HG03575 (cell line): ENCODE data around the gene ALCAM.

Source experiments
- ATAC-seq: cut with Tn5 transposase; IDR thresholded peaks from one replicate; pipeline ENCODE4 v1.9.1; 2021; ENCODE audit not compliant: unreplicated experiment, insufficient number of reproducible peaks, low FRiP score; ENCODE audit errors: extremely low read depth

Gene ALCAM

GRCh38 chr3:105512061-105512460 is 145.4 kb downstream of the ALCAM start:
- no peak for ATAC-seq

- ATAC-seq, result no peak
Measured at GRCh38 chr3:105513042-105513441, 146.3 kb downstream of the ALCAM start.

GRCh38 chr3:105513886-105514285 is 147.2 kb downstream of the ALCAM start:
- ATAC-seq, result no peak

- no peak for ATAC-seq
Measured at GRCh38 chr3:105515372-105515771, 148.7 kb downstream of the ALCAM start.

- ATAC-seq, result no peak
Measured at GRCh38 chr3:105516972-105517371, 150.3 kb downstream of the ALCAM start.

- ATAC-seq, result no peak
Measured at GRCh38 chr3:105518203-105518602, 151.5 kb downstream of the ALCAM start.

GRCh38 chr3:105518806-105519418 is 152.2 kb downstream of the ALCAM start:
- ATAC-seq, result peak; percentile 92

- no peak for ATAC-seq
Measured at GRCh38 chr3:105521770-105522169, 155.1 kb downstream of the ALCAM start.

- no peak for ATAC-seq
Measured at GRCh38 chr3:105523501-105523900, 156.8 kb downstream of the ALCAM start.

- ATAC-seq, result no peak
Measured at GRCh38 chr3:105525531-105525930, 158.8 kb downstream of the ALCAM start.

GRCh38 chr3:105526360-105527111 is 159.8 kb downstream of the ALCAM start:
- no peak for ATAC-seq

- ATAC-seq, result no peak
Measured at GRCh38 chr3:105527535-105527934, 160.8 kb downstream of the ALCAM start.

GRCh38 chr3:105527949-105528348 is 161.2 kb downstream of the ALCAM start:
- no peak for ATAC-seq

- no peak for ATAC-seq
Measured at GRCh38 chr3:105528955-105529354, 162.2 kb downstream of the ALCAM start.

GRCh38 chr3:105529456-105529855 is 162.7 kb downstream of the ALCAM start:
- no peak for ATAC-seq

- no peak for ATAC-seq
Measured at GRCh38 chr3:105532251-105532650, 165.5 kb downstream of the ALCAM start.

GRCh38 chr3:105533960-105534359 is 167.3 kb downstream of the ALCAM start:
- no peak for ATAC-seq

- no peak for ATAC-seq
Measured at GRCh38 chr3:105534491-105534890, 167.8 kb downstream of the ALCAM start.

- no peak for ATAC-seq
Measured at GRCh38 chr3:105537371-105538080, 170.8 kb downstream of the ALCAM start.

- no peak for ATAC-seq
Measured at GRCh38 chr3:105538483-105538882, 171.8 kb downstream of the ALCAM start.
